ENCODE results near the gene PRDM4. TPM values are rescaled to one million over a fixed set of nuclear protein-coding genes. Genes with fewer than 3 reads are reported as not detected.

PRDM4 gene
- total RNA-seq, 4 donors from 2014 or later, result 18.3 to 29.4 (median 26.8) TPM

- H3K9me3 ChIP-seq, result no peaks in the 10 kb centered on the region
- no peak for TF ChIP-seq POLR2A (IDR thresholded peaks at IDR 0.05; ENCODE audit: low read depth)
- TF ChIP-seq EP300 (IDR thresholded peaks at IDR 0.05), result no peak
- no peak for TF ChIP-seq CTCF (IDR thresholded peaks at IDR 0.05)
- no peak for TF ChIP-seq POLR2AphosphoS5 (IDR thresholded peaks at IDR 0.05)
- intact Hi-C loops (cut with DNase I), result no loop called here
- no peak overlapping the region for H3K4me3 ChIP-seq
- H3K36me3 ChIP-seq, result no peaks in the 10 kb centered on the region
- peaks cover 0 to 9% (median 0%) of the 10 kb centered on the region in 4 donors for H3K27me3 ChIP-seq
- no peaks in the 10 kb centered on the region for H3K4me1 ChIP-seq
- DNase-seq (ENCODE audit: extremely low spot score), result no peak
- H3K27ac ChIP-seq (replicated peaks in 1 of 4), result no peak overlapping the region
These were observed 40.2 kb upstream of the PRDM4 start for GRCh38 chr12:107801150-107801549.

GRCh38 chr12:107798580-107798979 is 37.6 kb upstream of the PRDM4 start:
- intact Hi-C loops (cut with DNase I), result no loop called here
- 73% methylated on average over 3 of the region's 3 CpGs for WGBS
- Histone ChIP-seq H3K27ac (replicated peaks in 1 of 4) (no peak overlapping the region), H3K4me1 (no peaks in the 10 kb centered on the region), H3K36me3 (no peaks in the 10 kb centered on the region), H3K4me3 (no peak overlapping the region), H3K27me3 (peaks cover 0 to 15% (median 0%) of the 10 kb centered on the region in 4 donors), H3K9me3 (no peaks in the 10 kb centered on the region)
- no peak for DNase-seq (ENCODE audit: extremely low spot score)
- TF ChIP-seq POLR2A (IDR thresholded peaks at IDR 0.05; ENCODE audit: low read depth), result no peak
- TF ChIP-seq CTCF (IDR thresholded peaks at IDR 0.05), result no peak
- no peak for TF ChIP-seq POLR2AphosphoS5 (IDR thresholded peaks at IDR 0.05)
- TF ChIP-seq EP300 (IDR thresholded peaks at IDR 0.05), result no peak

GRCh38 chr12:107794451-107794850 is 33.5 kb upstream of the PRDM4 start:
- H3K36me3 ChIP-seq, result no peaks in the 10 kb centered on the region
- no peak overlapping the region for H3K27ac ChIP-seq (replicated peaks in 1 of 4)
- TF ChIP-seq POLR2A (IDR thresholded peaks at IDR 0.05; ENCODE audit: low read depth), result no peak
- TF ChIP-seq CTCF (IDR thresholded peaks at IDR 0.05), result no peak
- no peak for TF ChIP-seq POLR2AphosphoS5 (IDR thresholded peaks at IDR 0.05)
- TF ChIP-seq EP300 (IDR thresholded peaks at IDR 0.05), result no peak
- intact Hi-C loops (cut with DNase I), result no loop called here
- no peaks in the 10 kb centered on the region for H3K9me3 ChIP-seq
- H3K27me3 ChIP-seq, result peaks cover 0 to 20% (median 0%) of the 10 kb centered on the region in 4 donors
- no peak for DNase-seq (ENCODE audit: extremely low spot score)
- 77% methylated on average over 3 of the region's 3 CpGs for WGBS
- H3K4me3 ChIP-seq, result no peak overlapping the region
- no peaks in the 10 kb centered on the region for H3K4me1 ChIP-seq

GRCh38 chr12:107791465-107792089 is 30.6 kb upstream of the PRDM4 start:
- no peak for DNase-seq (ENCODE audit: extremely low spot score)
- H3K4me1 ChIP-seq, result no peaks in the 10 kb centered on the region
- no peaks in the 10 kb centered on the region for H3K36me3 ChIP-seq
- intact Hi-C loops (cut with DNase I), result no loop called here
- H3K27me3 ChIP-seq, result peaks cover 0 to 34% (median 0%) of the 10 kb centered on the region in 4 donors
- H3K4me3 ChIP-seq, result no peak overlapping the region
- no peak overlapping the region for H3K27ac ChIP-seq (replicated peaks in 1 of 4)
- no peaks in the 10 kb centered on the region for H3K9me3 ChIP-seq
- WGBS, result 63% methylated on average over 1 of the region's 1 CpG
- no peak for TF ChIP-seq EP300 (IDR thresholded peaks at IDR 0.05)
- TF ChIP-seq POLR2AphosphoS5 (IDR thresholded peaks at IDR 0.05), result no peak
- TF ChIP-seq CTCF (IDR thresholded peaks at IDR 0.05), result no peak
- TF ChIP-seq POLR2A (IDR thresholded peaks at IDR 0.05; ENCODE audit: low read depth), result no peak
